ENCODE measurements around the gene TRIM51.
"Not testable (repeated sequence)": the region's sequence is repeated elsewhere in the genome, so short reads cannot be mapped to it uniquely, and the experiment has no call there.

The TRIM51 gene, protein sequence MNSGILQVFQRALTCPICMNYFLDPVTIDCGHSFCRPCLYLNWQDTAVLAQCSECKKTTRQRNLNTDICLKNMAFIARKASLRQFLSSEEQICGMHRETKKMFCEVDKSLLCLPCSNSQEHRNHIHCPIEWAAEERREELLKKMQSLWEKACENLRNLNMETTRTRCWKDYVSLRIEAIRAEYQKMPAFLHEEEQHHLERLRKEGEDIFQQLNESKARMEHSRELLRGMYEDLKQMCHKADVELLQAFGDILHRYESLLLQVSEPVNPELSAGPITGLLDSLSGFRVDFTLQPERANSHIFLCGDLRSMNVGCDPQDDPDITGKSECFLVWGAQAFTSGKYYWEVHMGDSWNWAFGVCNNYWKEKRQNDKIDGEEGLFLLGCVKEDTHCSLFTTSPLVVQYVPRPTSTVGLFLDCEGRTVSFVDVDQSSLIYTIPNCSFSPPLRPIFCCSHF

DNA sequence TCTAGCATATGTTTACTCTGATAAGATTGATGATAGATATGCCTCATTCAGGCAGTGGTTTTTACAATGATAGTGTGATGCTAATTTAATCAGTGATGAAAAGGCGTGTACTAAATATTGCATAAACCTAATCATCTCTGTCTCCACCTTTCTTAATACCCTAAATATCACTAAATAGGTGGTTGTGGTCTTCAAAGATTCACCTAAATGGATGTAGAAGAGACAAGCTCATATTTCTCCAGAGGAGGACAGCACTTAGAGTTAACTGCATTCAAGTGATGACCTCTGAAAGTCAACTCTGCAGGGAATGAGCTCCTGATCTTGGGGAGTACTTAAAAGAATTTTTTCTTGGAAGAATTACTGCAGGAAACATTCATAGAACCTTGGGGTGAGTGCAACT is at the start of gene TRIM51:
TRIM51 (plus strand) TSS at position 301 of the 400 bp plus-strand sequence. CDS start 2,132 bp downstream, outside the sequence.
- DNase-seq, result not testable (repeated sequence)

DNA sequence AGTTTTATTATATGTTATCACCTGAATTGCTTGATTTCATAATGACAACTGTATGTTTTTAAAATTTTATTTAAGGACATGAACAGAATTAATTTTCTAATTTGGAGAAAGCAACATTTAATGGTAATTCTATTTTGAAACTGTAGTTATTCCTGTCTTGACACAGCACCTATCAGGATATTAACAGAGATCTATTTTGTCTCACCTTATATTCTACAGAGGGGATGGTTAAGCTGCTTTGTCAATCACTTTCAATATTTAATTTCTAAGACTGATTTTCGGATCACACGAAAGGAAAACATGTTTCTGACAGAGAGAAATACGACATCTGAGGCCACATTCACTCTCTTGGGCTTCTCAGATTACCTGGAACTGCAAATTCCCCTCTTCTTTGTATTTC is 44.6 kb upstream of the TRIM51 start, which contains the start of gene OR5D16:
OR5D16 (plus strand) TSS at position 301 of the 400 bp plus-strand sequence; CDS start at position 301, 0 bp downstream.
- DNase-seq, result no peak

DNA sequence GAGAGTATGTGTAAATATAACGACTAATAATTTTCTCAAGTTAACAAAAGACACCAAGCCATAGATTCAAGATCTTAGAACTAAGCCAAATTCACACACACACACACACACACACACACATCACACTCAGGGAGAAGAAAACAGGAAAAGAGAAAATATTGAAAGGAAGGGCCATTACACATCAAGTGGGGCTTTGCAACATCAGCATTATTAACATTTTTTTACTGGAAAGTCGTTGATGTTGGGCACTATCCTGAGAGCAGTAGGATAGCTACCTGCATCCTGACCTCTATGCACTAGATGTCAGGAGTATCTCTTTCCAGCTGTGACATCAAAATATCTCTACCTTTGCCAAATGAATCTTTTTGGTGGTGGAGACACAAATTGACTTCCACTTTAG is 35.6 kb upstream of the TRIM51 start:
- no peak for DNase-seq

DNA sequence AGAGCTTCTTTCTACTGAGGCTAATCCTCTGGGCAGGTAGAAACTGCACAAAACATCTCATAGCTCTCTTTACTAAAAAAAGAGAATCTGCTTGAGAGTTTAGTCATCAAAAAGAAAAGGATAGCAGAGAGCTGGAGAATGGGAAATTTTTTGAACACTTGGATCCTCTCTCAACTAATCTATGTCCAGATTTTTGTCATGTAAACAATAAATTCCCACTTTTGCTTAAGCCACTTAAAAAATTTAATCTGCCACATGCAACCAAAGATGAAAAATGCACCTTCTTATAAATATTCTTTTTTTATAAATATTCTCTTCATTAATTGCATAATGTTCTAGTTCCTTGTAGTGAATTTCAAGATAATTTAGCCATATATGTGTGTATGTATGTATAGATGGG is 34.1 kb upstream of the TRIM51 start:
- no peak for DNase-seq

DNA sequence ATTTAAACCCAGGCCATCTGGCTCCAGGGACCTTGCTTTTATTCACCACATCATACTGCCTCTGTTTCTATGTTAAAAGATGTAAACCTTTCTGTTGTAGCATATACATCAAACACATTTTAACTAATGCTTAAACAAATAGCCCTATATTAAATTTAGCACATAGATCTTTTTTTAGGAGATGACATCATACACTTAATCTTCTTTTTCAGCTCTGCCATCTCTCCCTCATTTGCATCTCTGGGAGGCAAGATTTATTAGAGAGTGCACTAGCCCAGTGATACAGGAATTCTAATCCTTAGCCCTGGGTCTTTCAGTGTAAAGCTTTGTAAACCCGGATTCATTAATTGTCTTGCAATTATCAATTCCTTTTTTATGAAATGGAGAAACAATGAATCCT is 31.0 kb upstream of the TRIM51 start:
- DNase-seq, result no peak

DNA sequence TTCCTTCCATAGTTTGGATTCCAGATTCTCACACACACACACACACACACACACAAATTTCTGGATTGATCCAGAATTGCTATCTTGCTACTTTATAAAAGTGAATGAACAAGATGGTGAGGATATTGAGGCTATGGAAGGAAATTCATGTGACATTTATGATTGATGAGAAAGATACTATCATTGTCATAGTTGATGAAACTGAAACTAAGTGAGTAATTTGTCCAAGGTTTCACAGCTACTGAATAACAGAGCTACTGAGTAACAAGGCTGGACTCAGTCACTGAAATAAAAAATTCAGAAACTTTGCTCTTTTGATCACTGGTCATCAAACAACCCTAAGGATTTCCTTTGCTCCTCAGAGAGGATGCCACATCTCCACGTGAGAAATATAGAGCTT is 28.4 kb upstream of the TRIM51 start:
- DNase-seq, result no peak

DNA sequence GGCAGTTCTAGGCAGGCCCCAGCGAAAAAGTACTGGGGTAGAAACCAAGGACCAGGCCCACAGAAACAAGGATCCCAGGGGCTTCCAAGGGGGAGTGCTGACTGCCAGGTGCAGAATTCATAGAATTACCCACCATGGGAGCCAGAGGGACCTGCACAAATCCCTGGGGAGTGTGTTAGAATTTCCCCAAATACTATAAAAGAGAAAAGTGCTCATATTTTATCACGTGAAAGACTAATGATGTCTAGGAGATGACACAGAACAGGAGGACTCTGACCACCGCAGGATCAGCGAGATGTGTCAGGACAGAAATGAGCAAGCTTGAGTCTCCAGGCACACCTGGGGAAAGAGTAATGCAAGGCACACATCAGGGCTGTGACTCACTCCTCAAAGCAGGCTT is 15.7 kb upstream of the TRIM51 start:
- DNase-seq, result not testable (repeated sequence)

DNA sequence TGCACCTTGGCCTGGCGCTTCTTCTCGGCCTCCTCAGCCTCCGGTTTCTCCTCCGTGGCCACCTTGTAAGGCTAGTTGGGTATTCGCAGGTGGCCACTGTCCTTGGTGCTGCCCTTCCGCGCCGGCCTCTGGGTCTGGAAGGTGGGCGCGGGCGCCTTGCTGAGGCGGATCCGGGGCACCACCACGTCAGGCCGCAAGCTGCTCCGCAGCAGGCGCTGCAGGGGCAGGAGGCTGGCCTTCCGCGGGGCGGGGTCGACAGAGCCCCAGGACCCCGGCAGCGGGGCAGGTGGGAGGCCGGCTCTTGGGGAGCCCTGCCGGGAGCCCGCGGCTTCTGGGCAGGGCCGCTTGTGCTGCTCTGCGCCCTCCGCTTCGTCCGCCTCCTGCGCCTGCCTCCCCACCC is 10.4 kb upstream of the TRIM51 start:
- not testable (repeated sequence) for DNase-seq

DNA sequence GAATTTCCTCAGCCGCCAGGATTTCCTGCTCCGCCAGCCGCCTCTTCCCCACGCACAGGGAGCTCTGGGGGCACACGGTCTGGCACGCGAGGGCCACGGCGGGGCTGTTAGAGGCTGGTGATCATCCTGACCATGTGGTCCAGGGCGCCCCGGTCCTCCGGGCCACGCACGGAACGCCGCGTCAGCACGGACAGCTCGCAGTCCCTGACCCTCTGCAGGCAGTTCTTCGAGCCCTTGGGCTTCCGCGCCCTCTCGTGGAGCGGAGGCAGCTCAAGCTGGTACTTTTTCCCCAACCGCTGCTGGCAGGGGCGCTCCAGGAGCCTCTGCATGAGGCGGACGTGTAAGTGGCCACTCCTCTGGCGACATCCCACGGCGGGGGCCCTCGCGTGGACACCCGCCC is 10.0 kb upstream of the TRIM51 start:
- not testable (repeated sequence) for DNase-seq

DNA sequence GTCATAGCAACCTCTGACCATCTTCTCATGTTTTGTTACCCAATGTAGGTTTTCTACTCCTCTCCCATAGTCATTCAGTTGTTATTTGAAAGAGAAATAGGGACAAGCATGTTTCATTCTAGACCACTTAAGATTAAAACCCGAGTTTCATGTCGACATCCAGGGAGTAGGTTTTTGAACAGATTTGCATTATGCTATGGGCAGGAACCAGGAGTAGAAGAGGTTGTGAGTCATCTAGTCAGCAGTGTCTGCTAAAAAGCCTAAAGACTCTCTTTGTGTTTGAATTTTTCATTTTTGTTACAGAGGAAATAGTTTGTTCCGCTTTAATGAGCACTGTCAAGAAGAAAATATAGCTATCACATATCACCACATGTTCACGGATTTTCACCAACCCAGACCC is 1.9 kb downstream of the TRIM51 start:
- not testable (repeated sequence) for DNase-seq

DNA sequence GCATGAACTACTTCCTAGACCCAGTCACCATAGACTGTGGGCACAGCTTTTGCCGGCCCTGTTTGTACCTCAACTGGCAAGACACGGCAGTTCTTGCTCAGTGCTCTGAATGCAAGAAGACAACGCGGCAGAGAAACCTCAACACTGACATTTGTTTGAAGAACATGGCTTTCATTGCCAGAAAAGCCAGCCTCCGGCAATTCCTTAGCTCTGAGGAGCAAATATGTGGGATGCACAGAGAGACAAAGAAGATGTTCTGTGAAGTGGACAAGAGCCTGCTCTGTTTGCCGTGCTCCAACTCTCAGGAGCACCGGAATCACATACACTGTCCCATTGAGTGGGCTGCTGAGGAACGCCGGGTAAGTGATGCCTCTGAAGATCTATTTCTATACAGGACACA is 2.4 kb downstream of the TRIM51 start:
- not testable (repeated sequence) for DNase-seq

DNA sequence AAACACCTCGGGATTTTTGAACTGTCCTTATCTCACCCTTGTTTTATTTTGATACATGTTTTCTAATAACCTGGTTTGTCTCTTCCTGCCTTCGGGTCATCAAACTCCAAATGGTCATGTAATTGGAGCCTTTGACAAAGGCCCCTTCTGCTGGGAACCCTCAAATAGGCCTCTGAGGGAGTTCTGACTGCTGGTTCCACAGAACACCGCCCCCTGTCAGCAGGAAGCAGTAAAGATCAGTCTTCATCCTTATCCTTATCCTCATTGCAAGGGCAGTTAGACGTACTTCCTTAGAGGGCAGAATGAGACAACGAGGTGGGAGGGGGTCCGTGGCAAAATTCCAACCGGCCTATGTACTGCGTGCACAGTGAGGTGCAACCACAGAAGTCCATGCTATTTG is 12.1 kb downstream of the TRIM51 start:
- no peak for DNase-seq

DNA sequence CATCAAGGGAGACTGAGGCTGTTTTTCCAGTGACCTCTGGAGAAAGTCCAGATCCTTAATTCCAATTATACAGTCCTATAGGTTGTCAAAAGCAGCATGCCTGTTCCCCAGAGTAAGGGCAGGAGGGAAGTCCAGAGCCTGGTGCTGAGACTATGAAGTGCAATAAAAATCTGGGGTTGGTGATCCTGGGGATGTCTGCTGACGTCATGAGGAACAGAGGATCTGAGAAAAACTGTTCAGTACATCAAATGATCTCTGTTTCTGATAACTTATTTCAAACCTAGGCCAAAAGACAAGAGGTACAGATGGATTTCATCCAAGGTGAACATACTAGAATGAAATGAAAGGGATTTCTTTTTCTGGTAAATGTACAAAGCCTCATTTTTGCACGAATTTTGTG is 19.2 kb downstream of the TRIM51 start:
- no peak for DNase-seq

DNA sequence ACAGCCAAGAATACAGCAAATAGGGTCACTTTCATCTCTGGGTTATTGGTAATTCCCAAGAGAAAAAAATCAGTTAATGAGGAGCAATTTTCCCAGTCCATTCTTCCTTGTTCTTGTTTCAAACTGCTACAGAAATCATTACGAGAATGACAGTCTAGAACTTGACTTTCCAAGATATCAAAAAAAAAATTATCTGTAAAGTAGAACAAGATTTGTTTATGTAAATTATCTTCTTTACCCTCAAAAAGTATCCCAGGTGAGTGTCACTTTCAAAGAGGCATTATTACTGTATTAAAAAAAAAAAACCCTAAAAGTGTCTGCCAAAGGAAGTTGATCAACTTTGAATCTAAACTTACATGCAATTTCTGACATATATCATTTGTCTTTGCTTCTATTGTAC is 31.4 kb downstream of the TRIM51 start, which contains the start of gene OR5W2:
OR5W2 (minus strand) TSS at position 101 of the 400 bp plus-strand sequence; CDS start at position 101, 0 bp downstream.
- no peak for DNase-seq

DNA sequence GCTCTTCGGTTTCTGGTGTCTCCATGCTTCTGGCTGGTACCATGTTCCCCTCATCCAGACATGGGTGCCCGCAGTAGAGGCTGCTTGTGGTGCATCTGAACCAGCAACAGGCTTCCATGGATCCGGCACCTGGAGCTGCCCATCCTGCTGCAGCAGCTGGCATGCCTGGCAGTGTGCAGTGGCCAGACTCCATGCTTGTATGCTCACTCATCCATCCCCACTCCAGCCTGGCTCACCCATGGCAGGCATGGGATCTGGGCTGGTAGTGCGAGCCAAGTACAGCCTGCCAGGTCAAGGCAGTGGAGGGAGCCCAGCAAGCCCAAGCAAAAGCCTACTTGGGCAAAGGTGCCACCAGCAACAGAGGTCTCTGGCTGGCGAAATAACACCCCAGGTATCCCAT is 37.4 kb downstream of the TRIM51 start:
- no peak for DNase-seq

DNA sequence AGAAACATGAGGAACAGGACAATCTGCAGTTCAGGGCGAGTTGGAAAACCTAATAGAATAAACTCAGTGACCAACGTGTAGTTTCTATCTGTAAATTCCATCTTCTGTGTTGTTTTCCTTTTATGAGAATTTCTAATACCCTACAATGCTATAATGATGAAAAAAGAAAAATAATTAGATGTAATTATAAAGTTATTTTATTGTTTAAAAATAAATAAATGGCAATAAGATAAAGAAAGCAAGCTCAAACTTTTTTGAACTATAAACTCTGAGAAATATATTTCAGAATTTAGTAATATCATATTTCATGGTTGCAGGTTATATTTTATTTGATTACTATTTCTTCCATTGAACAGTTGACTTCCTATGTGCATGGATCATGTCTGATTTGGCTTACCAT is 53.2 kb downstream of the TRIM51 start, which contains the start of gene OR5I1:
OR5I1 (minus strand) TSS at position 101 of the 400 bp plus-strand sequence; CDS start at position 101, 0 bp downstream.
- no peak for DNase-seq

Measured in fibroblast of skin of right quadriceps (primary cell).